ENCODE data around the gene CYB5R3.
A peak's percentile ranks its signal among the peaks of the same experiment; 100 is the strongest.
"Not testable (repeated sequence)": the region's sequence is repeated elsewhere in the genome, so short reads cannot be mapped to it uniquely, and the experiment has no call there.

CYB5R3 gene

GRCh38 chr22:42614312-42615091 lies 34.7 kb downstream of the CYB5R3 start, which contains the start of gene POLDIP3:
Gene POLDIP3 (minus strand): TSS chr22:42614883. CDS start chr22:42614857, 26 bp downstream.
- Mint-ChIP-seq H3K9me3 (no peaks in the 10 kb centered on the region), H3K4me1 (ENCODE audit: low read depth) (peaks cover 41% of the 10 kb centered on the region), H3K4me3 (peak within 1 kb of the TSS; percentile 95), H3K27me3 (ENCODE audit: low read depth) (no peaks in the 10 kb centered on the region), H3K27ac (peak within 1 kb of the TSS; percentile 98), H3K36me3 (ENCODE audit: low read depth) (peaks cover 13% of the 10 kb centered on the region)

- Mint-ChIP-seq H3K36me3 (ENCODE audit: low read depth) (peaks cover 13% of the 10 kb centered on the region), H3K4me3 (peak overlapping the region; percentile 91), H3K9me3 (no peaks in the 10 kb centered on the region), H3K27ac (peak overlapping the region; percentile 92), H3K4me1 (ENCODE audit: low read depth) (peaks cover 41% of the 10 kb centered on the region), H3K27me3 (ENCODE audit: low read depth) (no peaks in the 10 kb centered on the region)
These were observed 35.3 kb downstream of the CYB5R3 start for GRCh38 chr22:42613872-42614301.

GRCh38 chr22:42612336-42612735 lies 36.9 kb downstream of the CYB5R3 start:
- Mint-ChIP-seq H3K4me1 (ENCODE audit: low read depth) (peaks cover 36% of the 10 kb centered on the region), H3K9me3 (no peaks in the 10 kb centered on the region), H3K27me3 (ENCODE audit: low read depth) (no peaks in the 10 kb centered on the region), H3K36me3 (ENCODE audit: low read depth) (peaks cover 13% of the 10 kb centered on the region), H3K27ac (peak overlapping the region; percentile 31), H3K4me3 (no peak overlapping the region)

- Mint-ChIP-seq H3K36me3 (ENCODE audit: low read depth) (peaks cover 16% of the 10 kb centered on the region), H3K4me3 (no peak overlapping the region), H3K27me3 (ENCODE audit: low read depth) (no peaks in the 10 kb centered on the region), H3K4me1 (ENCODE audit: low read depth) (peaks cover 38% of the 10 kb centered on the region), H3K27ac (no peak overlapping the region), H3K9me3 (no peaks in the 10 kb centered on the region)
These were observed 38.1 kb downstream of the CYB5R3 start for GRCh38 chr22:42611051-42611450.

GRCh38 chr22:42610186-42610585 lies 39.0 kb downstream of the CYB5R3 start:
- Mint-ChIP-seq H3K36me3 (ENCODE audit: low read depth) (peaks cover 16% of the 10 kb centered on the region), H3K4me1 (ENCODE audit: low read depth) (peaks cover 32% of the 10 kb centered on the region), H3K27ac (peak overlapping the region; percentile 36), H3K4me3 (no peak overlapping the region), H3K27me3 (ENCODE audit: low read depth) (no peaks in the 10 kb centered on the region), H3K9me3 (no peaks in the 10 kb centered on the region)

- H3K27ac Mint-ChIP-seq = no peak overlapping the region
- H3K9me3 Mint-ChIP-seq = no peaks in the 10 kb centered on the region
- no peak overlapping the region for H3K4me3 Mint-ChIP-seq
- H3K4me1 Mint-ChIP-seq (ENCODE audit: low read depth) = peaks cover 28% of the 10 kb centered on the region
- H3K27me3 Mint-ChIP-seq (ENCODE audit: low read depth) = no peaks in the 10 kb centered on the region
- peaks cover 14% of the 10 kb centered on the region for H3K36me3 Mint-ChIP-seq (ENCODE audit: low read depth)
These were observed 40.3 kb downstream of the CYB5R3 start for GRCh38 chr22:42608823-42609361.

GRCh38 chr22:42608136-42608822 lies 40.9 kb downstream of the CYB5R3 start:
- Mint-ChIP-seq H3K9me3 (no peaks in the 10 kb centered on the region), H3K27ac (no peak overlapping the region), H3K4me3 (no peak overlapping the region), H3K27me3 (ENCODE audit: low read depth) (no peaks in the 10 kb centered on the region), H3K4me1 (ENCODE audit: low read depth) (peaks cover 28% of the 10 kb centered on the region), H3K36me3 (ENCODE audit: low read depth) (peaks cover 14% of the 10 kb centered on the region)

- peaks cover 13% of the 10 kb centered on the region for H3K36me3 Mint-ChIP-seq (ENCODE audit: low read depth)
These were observed 41.6 kb downstream of the CYB5R3 start for GRCh38 chr22:42607641-42608040.

GRCh38 chr22:42604403-42604802 lies 44.8 kb downstream of the CYB5R3 start:
- H3K4me1 Mint-ChIP-seq (ENCODE audit: low read depth) = peaks cover 9% of the 10 kb centered on the region
- H3K9me3 Mint-ChIP-seq = no peaks in the 10 kb centered on the region
- no peaks in the 10 kb centered on the region for H3K27me3 Mint-ChIP-seq (ENCODE audit: low read depth)
- H3K27ac Mint-ChIP-seq = no peak overlapping the region
- H3K36me3 Mint-ChIP-seq (ENCODE audit: low read depth) = peaks cover 28% of the 10 kb centered on the region
- H3K4me3 Mint-ChIP-seq = no peak overlapping the region

More at GRCh38 chr22:42607641-42608040, 41.6 kb downstream of the CYB5R3 start:
- not testable (repeated sequence) for H3K27me3 Mint-ChIP-seq (ENCODE audit: low read depth); H3K27ac Mint-ChIP-seq; H3K9me3 Mint-ChIP-seq; H3K4me3 Mint-ChIP-seq
- H3K4me1 Mint-ChIP-seq (ENCODE audit: low read depth) = peaks cover 21% of the 10 kb centered on the region

GRCh38 chr22:42603427-42603826 lies 45.8 kb downstream of the CYB5R3 start:
- Mint-ChIP-seq H3K27ac (no peak overlapping the region), H3K9me3 (no peaks in the 10 kb centered on the region), H3K4me1 (ENCODE audit: low read depth) (peaks cover 9% of the 10 kb centered on the region), H3K36me3 (ENCODE audit: low read depth) (peaks cover 35% of the 10 kb centered on the region), H3K27me3 (ENCODE audit: low read depth) (no peaks in the 10 kb centered on the region), H3K4me3 (no peak overlapping the region)

GRCh38 chr22:42602470-42602869 lies 46.7 kb downstream of the CYB5R3 start:
- Mint-ChIP-seq H3K9me3 (no peaks in the 10 kb centered on the region), H3K4me3 (no peak overlapping the region), H3K27me3 (ENCODE audit: low read depth) (no peaks in the 10 kb centered on the region), H3K27ac (no peak overlapping the region), H3K4me1 (ENCODE audit: low read depth) (peaks cover 9% of the 10 kb centered on the region), H3K36me3 (ENCODE audit: low read depth) (peaks cover 36% of the 10 kb centered on the region)

- Mint-ChIP-seq H3K9me3 (no peaks in the 10 kb centered on the region), H3K36me3 (ENCODE audit: low read depth) (peaks cover 41% of the 10 kb centered on the region), H3K4me3 (no peak overlapping the region), H3K27ac (no peak overlapping the region), H3K27me3 (ENCODE audit: low read depth) (no peaks in the 10 kb centered on the region), H3K4me1 (ENCODE audit: low read depth) (peaks cover 9% of the 10 kb centered on the region)
These were observed 47.2 kb downstream of the CYB5R3 start for GRCh38 chr22:42601879-42602465.

GRCh38 chr22:42596863-42597530 lies 52.2 kb downstream of the CYB5R3 start:
- Mint-ChIP-seq H3K27ac (no peak overlapping the region), H3K4me3 (no peak overlapping the region), H3K27me3 (ENCODE audit: low read depth) (no peaks in the 10 kb centered on the region), H3K36me3 (ENCODE audit: low read depth) (peaks cover 45% of the 10 kb centered on the region), H3K4me1 (ENCODE audit: low read depth) (peaks cover 3% of the 10 kb centered on the region), H3K9me3 (no peaks in the 10 kb centered on the region)

- Mint-ChIP-seq H3K27me3 (ENCODE audit: low read depth) (no peaks in the 10 kb centered on the region), H3K4me3 (no peak overlapping the region), H3K4me1 (ENCODE audit: low read depth) (no peaks in the 10 kb centered on the region), H3K36me3 (ENCODE audit: low read depth) (peaks cover 41% of the 10 kb centered on the region), H3K9me3 (no peaks in the 10 kb centered on the region), H3K27ac (no peak overlapping the region)
These were observed 52.9 kb downstream of the CYB5R3 start for GRCh38 chr22:42596336-42596735.

Measured in T-helper 1 cell treated with Interleukin-12 subunit alpha and Interleukin-12 subunit beta and Interleukin-4 antibody, amounts not matched to agents 30 μg/mL and 1 μg/mL, for 36 hours (primary cell).